K562 (cell line): ENCODE measurements around the gene TVP23A. TPM values are rescaled to one million over a fixed set of nuclear protein-coding genes. Genes with fewer than 3 reads are reported as not detected.

Experiments
- ATAC-seq: fragments of 200-7000 bp; cut with Tn5 transposase; 3 replicates; pipeline ENCODE4 v1.9.1; 2020; ENCODE audit warnings: moderate library complexity
- BruUV-seq: library from RNA; stranded (reverse); fragments of 400-500 nt; replicated peaks from 2 replicates; lab custom pipeline; 2021; lab: Mats Ljungman, UMichigan
- CTCF ChIA-PET: fragments of 300-600 bp; formaldehyde crosslinking; extraction: SDS; loops from one replicate; lab custom pipeline; 2021; ENCODE audit warnings: low intra/inter-chr PET ratio; lab: Yijun Ruan, JAX
- POLR2A ChIA-PET: fragments of 300-600, 350-650 bp; sonication (Branson Sonifier 250); formaldehyde crosslinking; extraction: SDS; loops from one replicate; lab custom pipeline; 2021; ENCODE audit warnings: antibody characterized with exemption, inconsistent platforms; lab: Yijun Ruan, JAX
- DNase-seq, 4 experiments: peaks; one replicate each; pipeline versions ENCODE4 v3.0.0 to v3.0.0-alpha.2; 2011 to 2018; ENCODE audit warnings: low spot score in 3 of 4, mixed read lengths in 3 of 4; ENCODE audit errors: extremely low read depth in 1 of 4
- FAIRE-seq: peaks from 2 replicates; lab custom pipeline; 2011; peaks lifted over from hg19 to GRCh38; lab: Jason Lieb, UNC
- H2AFZ ChIP-seq: 2 replicates; pipeline ENCODE4 v1.6.0; 2011; ENCODE audit warnings: low read depth, low read length, control low read depth, inconsistent platforms
- H3K27ac ChIP-seq: fragments of 200-600 bp; 3 replicates; pipeline ENCODE4 v1.8.0; 2011; ENCODE audit warnings: low read depth, mild to moderate bottlenecking, control low read depth, inconsistent platforms, low read length, moderate library complexity, mixed read lengths; ENCODE audit errors: extremely low read depth
- H3K27me3 ChIP-seq, 2 experiments: fragments of 300-600 bp in 1 of 2; 2 replicates in 1 of 2; 3 replicates in 1 of 2; pipeline versions ENCODE4 v1.6.0 to v1.8.0; 2011; ENCODE audit warnings: inconsistent platforms in 2 of 2, low read length in 2 of 2, mild to moderate bottlenecking in 1 of 2, mixed read lengths in 1 of 2, moderate library complexity in 1 of 2; ENCODE audit not compliant: control insufficient read depth in 2 of 2, insufficient read depth in 2 of 2
- H3K36me3 ChIP-seq: fragments of 300-600 bp; 3 replicates; pipeline ENCODE4 v1.8.0; 2011; ENCODE audit warnings: mild to moderate bottlenecking, low read length, inconsistent platforms; ENCODE audit not compliant: control insufficient read depth, insufficient read depth
- H3K4me1 ChIP-seq, 2 experiments: fragments of 200-600 bp in 1 of 2; replicated peaks in 1 of 2; 2 replicates in 1 of 2; 3 replicates in 1 of 2; pipeline versions ENCODE4 v1.5.1 to v1.8.0; 2011; ENCODE audit warnings: inconsistent platforms in 2 of 2, low read length in 2 of 2, mild to moderate bottlenecking in 1 of 2, mixed read lengths in 1 of 2, moderate library complexity in 1 of 2; ENCODE audit not compliant: control insufficient read depth in 2 of 2, insufficient read depth in 2 of 2
- H3K4me2 ChIP-seq: 2 replicates; pipeline ENCODE4 v1.6.1; 2011; ENCODE audit warnings: low read length, control low read depth, inconsistent platforms, mixed read lengths; ENCODE audit not compliant: insufficient read depth
- H3K4me3 ChIP-seq: fragments of 200-600 bp; sonication (generic), shearing (Covaris generic); 2 replicates; pipeline ENCODE4 v1.5.1; 2016; ENCODE audit warnings: control low read depth, inconsistent platforms
- H3K79me2 ChIP-seq: fragments of 200-600 bp; 3 replicates; pipeline ENCODE4 v1.8.0; 2011; ENCODE audit warnings: low read length, inconsistent platforms; ENCODE audit not compliant: control insufficient read depth, insufficient read depth
- H3K9ac ChIP-seq, 2 experiments: 2 replicates each; pipeline versions ENCODE4 v1.6.0 to v1.6.1; 2011; ENCODE audit warnings: low read depth in 2 of 2, low read length in 2 of 2, control low read depth in 1 of 2, inconsistent platforms in 1 of 2, mild to moderate bottlenecking in 1 of 2, mixed read lengths in 1 of 2; ENCODE audit not compliant: insufficient read depth in 1 of 2
- H3K9me1 ChIP-seq: one replicate; pipeline ENCODE4 v1.6.0; 2011; ENCODE audit warnings: inconsistent platforms, mild to moderate bottlenecking, low read length, moderate library complexity; ENCODE audit not compliant: control insufficient read depth, insufficient read depth
- H3K9me3 ChIP-seq: replicated peaks from 2 replicates; pipeline ENCODE4 v1.5.1; 2011; ENCODE audit warnings: low read depth, low read length, inconsistent platforms; ENCODE audit not compliant: control insufficient read depth, insufficient read depth
- H4K20me1 ChIP-seq: replicated peaks from 2 replicates; pipeline ENCODE4 v1.6.1; 2011; ENCODE audit warnings: low read length, inconsistent platforms, mixed read lengths; ENCODE audit not compliant: control insufficient read depth, insufficient read depth
- MGA ChIP-seq: fragments of 450-650 bp; IDR thresholded peaks from 2 replicates; pipeline ENCODE4 v1.6.1; 2016; ENCODE audit warnings: mild to moderate bottlenecking, moderate library complexity
- MNT ChIP-seq, 2 experiments: fragments of 450-650 bp; conservative IDR thresholded peaks; 2 replicates each; pipeline ENCODE4 v1.6.1; 2017; ENCODE audit warnings: mild to moderate bottlenecking in 2 of 2, moderate library complexity in 2 of 2
- WGBS: fragments of 100-300 bp; shearing (Covaris generic); methylation state at CpG from one replicate; pipeline ENCODE4 v1.1.6; 2016; ENCODE audit warnings: low coverage, mixed read lengths; ENCODE audit not compliant: insufficient coverage; ENCODE audit errors: missing lambda C conversion rate; 5-methylcytosine and 5-hydroxymethylcytosine counted together
- in situ Hi-C: fragments of 300-500 bp; cut with MboI; formaldehyde crosslinking; loops from 4 replicates; pipeline ENCODE4 v1.15.0; 2018; ENCODE audit warnings: inconsistent platforms, mixed read lengths
- intact Hi-C: fragments of 100-400 bp; cut with micrococcal nuclease; formaldehyde crosslinking; loops from 2 replicates; pipeline ENCODE4 v1.14.2; 2022
- polyA plus RNA-seq, 8 experiments: library from polyadenylated mRNA; depleted of rRNA in 4 of 8; stranded (reverse) in 5 of 8; unstranded in 3 of 8; fragments of >200 nt; fragmentation: Nextera tagmentation in 2 of 8; fragmentation: Illumina TruSeq in 1 of 8; extraction: Ambion mirVana in 2 of 8; extraction: Trizol in 1 of 8; gene quantifications; 2 replicates each; pipeline versions ENCODE4 v1.2.1 to v1.2.3, GENCODE V29; 2011 to 2014; ENCODE audit warnings: inconsistent platforms in 1 of 8, missing spikeins in 1 of 8
- total RNA-seq, 7 experiments: library from RNA; depleted of rRNA in 6 of 7; stranded (reverse); fragments of >200 nt in 6 of 7; fragmentation: Illumina TruSeq in 2 of 7; extraction: Trizol in 2 of 7; gene quantifications; 2 replicates each; pipeline versions ENCODE4 v1.2.1 to v1.2.3, GENCODE V29; 2011 to 2021; ENCODE audit warnings: low replicate concordance in 1 of 7

Gene TVP23A
- total and polyA plus RNA-seq, 9 of the 15 experiments (the other 6 are each of a cell fraction or from before 2014, with no cell fraction given): 0.04 to 0.77 (median 0.10) TPM; not detected in 3

- no peaks in the 10 kb centered on the region for H3K79me2 ChIP-seq
- no peaks in the 10 kb centered on the region for H3K9me1 ChIP-seq
- no peak overlapping the region for H3K9ac ChIP-seq
- H3K4me3 ChIP-seq: no peak overlapping the region
- DNase-seq: no peak
- H3K27me3 ChIP-seq: peaks cover 25 to 32% of the 10 kb centered on the region in 2 experiments
- no peak overlapping the region for H3K4me2 ChIP-seq
- CTCF ChIA-PET: no interaction called here
- no peaks in the 10 kb centered on the region for H3K36me3 ChIP-seq
- intact Hi-C loops: no loop called here
- H3K4me1 ChIP-seq: no peaks in the 10 kb centered on the region
- no peaks in the 10 kb centered on the region for H4K20me1 ChIP-seq
- in situ Hi-C loops: no loop called here
- no peak overlapping the region for H3K27ac ChIP-seq
- POLR2A ChIA-PET: no interaction called here
- H2AFZ ChIP-seq: no peak overlapping the region
- FAIRE-seq: no peak
- no TSS peak for BruUV-seq
- WGBS: 0% methylated on average over 6 of the region's 6 CpGs
- ATAC-seq: no peak
- no peaks in the 10 kb centered on the region for H3K9me3 ChIP-seq
- TF ChIP-seq MNT (conservative IDR thresholded peaks at IDR 0.05): no peak
- no peak for TF ChIP-seq MGA
Observed at GRCh38 chr16:10839279-10839666, 20.7 kb upstream of the TVP23A start.
